ENCODE measurements around the gene TTBK2. TPM values are rescaled to one million over a fixed set of nuclear protein-coding genes. Genes with fewer than 3 reads are reported as not detected.

The TTBK2 gene
- polyA plus RNA-seq, 3 donors, result 9.1 to 9.6 (median 9.1) TPM

DNA sequence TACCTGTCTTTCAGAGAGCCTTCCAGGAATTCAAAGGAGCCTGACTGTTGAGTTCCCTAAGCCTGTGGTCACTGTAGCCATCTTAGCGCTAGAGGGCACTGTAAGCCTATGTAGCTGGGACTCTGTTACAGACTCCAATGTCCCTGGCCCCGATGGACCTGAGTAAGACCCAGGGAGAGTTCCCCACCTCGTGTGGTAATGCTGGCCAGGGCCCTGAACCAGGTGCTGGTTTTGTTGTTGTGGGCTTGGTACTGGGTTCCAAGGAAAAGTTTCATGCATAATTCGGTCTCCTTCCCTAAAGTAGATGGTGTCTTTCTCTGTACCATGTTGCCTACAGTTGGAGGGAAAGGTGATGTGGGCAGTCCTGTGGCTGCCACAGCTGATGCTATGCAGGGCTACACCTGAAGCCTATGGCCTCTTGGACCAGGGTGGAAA lies 216.1 kb downstream of the TTBK2 start:
- DNase-seq (ENCODE audit: low read depth in 3 of 3, low spot score in 2 of 3), result peak; percentile 33 to 46 (median 45)

DNA sequence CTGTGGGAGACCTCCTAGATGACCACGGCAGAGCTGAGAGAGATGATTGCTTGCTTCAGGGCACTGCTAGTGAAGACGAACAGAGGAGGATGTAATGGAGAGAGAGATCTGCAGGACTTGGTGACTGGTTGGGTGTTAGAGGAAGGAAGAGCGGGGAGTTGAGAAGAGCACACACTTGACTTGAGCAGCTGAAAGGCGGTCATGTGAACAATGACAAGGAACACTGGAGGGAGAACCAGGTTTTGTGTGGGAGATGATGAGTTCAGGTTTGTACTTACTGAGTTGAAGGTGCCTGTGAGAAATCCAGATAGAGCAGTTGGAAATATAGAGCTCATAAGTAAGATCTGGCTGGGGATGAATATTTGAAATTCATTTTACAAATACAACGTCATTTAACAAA lies 224.0 kb downstream of the TTBK2 start:
- no peak for DNase-seq (ENCODE audit: low read depth in 3 of 3, low spot score in 2 of 3)

- DNase-seq (ENCODE audit: low read depth in 3 of 3, low spot score in 2 of 3), result no peak
Measured at GRCh38 chr15:42695527-42696071, 225.0 kb downstream of the TTBK2 start.

GRCh38 chr15:42694398-42694797 lies 226.2 kb downstream of the TTBK2 start:
- no peak for DNase-seq (ENCODE audit: low read depth in 3 of 3, low spot score in 2 of 3)

DNA sequence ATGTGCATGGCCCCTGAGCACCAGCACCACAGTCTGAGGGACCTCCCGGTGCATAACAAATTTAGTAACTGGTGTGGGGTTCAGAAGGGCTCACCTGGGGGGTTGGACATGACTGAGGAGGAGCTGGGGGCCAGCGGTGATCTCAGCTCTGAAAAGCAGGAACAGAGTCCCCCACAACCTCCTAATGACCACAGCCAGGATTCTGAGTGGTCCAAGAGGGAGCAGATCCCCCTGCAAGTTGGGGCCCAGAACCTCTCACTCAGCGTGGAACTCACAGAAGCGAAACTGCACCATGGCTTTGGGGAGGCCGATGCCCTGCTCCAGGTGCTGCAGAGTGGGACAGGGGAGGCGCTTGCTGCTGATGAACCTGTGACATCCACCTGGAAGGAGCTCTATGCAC lies 226.6 kb downstream of the TTBK2 start:
- DNase-seq (ENCODE audit: low read depth in 3 of 3, low spot score in 2 of 3), result no peak

DNA sequence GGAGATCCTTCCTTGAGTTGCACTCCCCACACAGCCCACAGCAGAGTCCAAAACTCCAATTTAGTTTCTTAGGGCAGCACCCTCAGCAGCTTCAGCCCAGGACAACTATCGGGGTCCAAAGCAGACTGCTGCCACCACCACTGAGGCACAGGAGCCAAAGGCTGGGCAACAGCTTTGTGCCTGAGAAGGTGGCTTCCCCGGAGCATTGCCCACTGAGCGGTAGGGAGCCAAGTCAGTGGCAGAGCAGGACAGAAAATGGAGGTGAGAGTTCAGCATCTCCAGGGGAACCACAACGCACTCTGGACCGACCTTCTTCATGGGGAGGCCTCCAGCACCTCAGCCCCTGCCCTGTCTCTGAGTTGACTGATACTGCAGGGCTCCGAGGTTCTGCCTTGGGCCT lies 227.1 kb downstream of the TTBK2 start:
- no peak for DNase-seq (ENCODE audit: low read depth in 3 of 3, low spot score in 2 of 3)

DNA sequence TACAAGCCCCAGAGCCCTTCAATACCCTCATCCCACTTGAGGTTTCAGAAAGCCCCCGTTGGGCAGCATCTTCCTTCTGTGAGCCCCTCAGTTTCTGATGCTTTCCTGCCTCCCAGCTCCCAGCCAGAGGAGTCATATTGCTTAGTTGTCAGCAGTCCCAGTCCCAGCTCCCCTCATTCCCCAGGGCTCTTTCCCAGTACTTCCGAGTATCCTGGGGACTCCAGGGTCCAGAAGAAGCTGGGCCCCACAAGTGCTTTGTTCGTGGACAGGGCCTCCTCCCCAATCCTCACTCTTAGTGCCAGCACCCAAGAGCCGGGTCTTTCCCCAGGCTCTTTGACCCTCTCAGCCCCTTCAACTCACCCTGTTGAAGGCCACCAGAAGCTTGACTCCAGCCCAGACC lies 227.6 kb downstream of the TTBK2 start:
- no peak for DNase-seq (ENCODE audit: low read depth in 3 of 3, low spot score in 2 of 3)

GRCh38 chr15:42692536-42692935 lies 228.0 kb downstream of the TTBK2 start:
- no peak for DNase-seq (ENCODE audit: low read depth in 3 of 3, low spot score in 2 of 3)

GRCh38 chr15:42691770-42692169 lies 228.8 kb downstream of the TTBK2 start:
- no peak for DNase-seq (ENCODE audit: low read depth in 3 of 3, low spot score in 2 of 3)

DNA sequence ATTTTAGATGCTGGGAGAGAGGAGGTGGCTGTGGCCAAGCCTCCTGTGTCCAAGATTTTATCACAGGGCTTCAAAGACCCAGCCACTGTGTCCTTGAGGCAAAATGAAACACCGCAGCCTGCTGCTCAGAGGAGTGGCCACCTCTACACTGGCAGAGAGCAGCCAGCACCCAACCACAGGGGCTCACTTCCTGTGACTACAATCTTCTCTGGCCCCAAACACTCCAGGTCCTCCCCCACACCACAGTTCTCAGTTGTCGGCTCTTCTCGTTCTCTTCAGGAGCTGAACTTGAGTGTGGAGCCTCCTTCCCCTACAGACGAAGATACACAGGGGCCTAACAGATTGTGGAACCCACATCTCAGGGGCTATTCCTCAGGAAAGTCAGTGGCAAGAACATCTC lies 229.3 kb downstream of the TTBK2 start:
- DNase-seq (ENCODE audit: low read depth in 3 of 3, low spot score in 2 of 3), result no peak

Other genes starting within 250 kb of the TTBK2 start
- gene CDAN1, start 183.7 kb downstream of the TTBK2 start, polyA plus RNA-seq (ENCODE audit: insufficient read length in 3 of 3), result 10 to 100 TPM; 14.5 to 15.4 (median 14.6) TPM
- 10 to 100 TPM; 22.6 to 23.8 (median 22.9) TPM for gene UBR1, start 185.3 kb upstream of the TTBK2 start, polyA plus RNA-seq (ENCODE audit: insufficient read length in 3 of 3)
- 10 to 100 TPM; 15.1 to 17.7 (median 16.3) TPM for gene TMEM62, start 212.8 kb upstream of the TTBK2 start, polyA plus RNA-seq (ENCODE audit: insufficient read length in 3 of 3)

Measured in right renal cortex interstitium (tissue), 3 donors.